Measurements from ENCODE around the gene CABP1.
"Not testable (repeated sequence)": the region's sequence is repeated elsewhere in the genome, so short reads cannot be mapped to it uniquely, and the experiment has no call there.

The CABP1 gene

GRCh38 chr12:120639771-120640721, at the start of gene CABP1:
Gene CABP1, plus strand, starts transcription at chr12:120640626. Its CDS starts 60 bp downstream, at chr12:120640686.
- peak; percentile 83 for DNase-seq

GRCh38 chr12:120590741-120591407, 49.6 kb upstream of the CABP1 start:
- no peak for DNase-seq

- DNase-seq: no peak
These were observed 48.0 kb upstream of the CABP1 start for GRCh38 chr12:120592121-120593049.

GRCh38 chr12:120596901-120597300, 43.5 kb upstream of the CABP1 start:
- no peak for DNase-seq

- DNase-seq: no peak
These were observed 42.6 kb upstream of the CABP1 start for GRCh38 chr12:120597861-120598260.

GRCh38 chr12:120598674-120599463, 41.6 kb upstream of the CABP1 start:
- DNase-seq: no peak

- DNase-seq: no peak
These were observed 40.5 kb upstream of the CABP1 start for GRCh38 chr12:120599672-120600552.

GRCh38 chr12:120602416-120602815, 38.0 kb upstream of the CABP1 start:
- not testable (repeated sequence) for DNase-seq

- DNase-seq: no peak
These were observed 29.9 kb upstream of the CABP1 start for GRCh38 chr12:120610560-120610959.

- DNase-seq: not testable (repeated sequence)
These were observed 28.9 kb upstream of the CABP1 start for GRCh38 chr12:120611534-120611933.

- no peak for DNase-seq
These were observed 25.6 kb upstream of the CABP1 start for GRCh38 chr12:120614848-120615247.

GRCh38 chr12:120617193-120617592, 23.2 kb upstream of the CABP1 start:
- DNase-seq: not testable (repeated sequence)

- DNase-seq: not testable (repeated sequence)
These were observed 22.7 kb upstream of the CABP1 start for GRCh38 chr12:120617767-120618166.

- DNase-seq: no peak
These were observed 21.3 kb upstream of the CABP1 start for GRCh38 chr12:120618954-120619615.

GRCh38 chr12:120620624-120621023, 19.8 kb upstream of the CABP1 start:
- DNase-seq: no peak

- peak; percentile 39 for DNase-seq
These were observed 14.6 kb upstream of the CABP1 start for GRCh38 chr12:120625557-120626419.

GRCh38 chr12:120628919-120629318, 11.5 kb upstream of the CABP1 start:
- no peak for DNase-seq

- no peak for DNase-seq
These were observed 10.1 kb upstream of the CABP1 start for GRCh38 chr12:120630104-120630892.

Data from stimulated activated CD8-positive, alpha-beta memory T cell treated with anti-CD3 and anti-CD28 coated beads, Interleukin-4, amount 100 ng/mL, for 48 hours (primary cell).